Activated T-cell treated with anti-CD3 and anti-CD28 coated beads for 24 hours (primary cell): Measurements from ENCODE around the gene FAM90A26.
"Not testable (repeated sequence)": the region's sequence is repeated elsewhere in the genome, so short reads cannot be mapped to it uniquely, and the experiment has no call there.

Experiments used
- DNase-seq: peaks from one replicate; pipeline ENCODE4 v3.0.0-alpha.2; 2020; ENCODE audit warnings: low read depth

Gene FAM90A26

DNA sequence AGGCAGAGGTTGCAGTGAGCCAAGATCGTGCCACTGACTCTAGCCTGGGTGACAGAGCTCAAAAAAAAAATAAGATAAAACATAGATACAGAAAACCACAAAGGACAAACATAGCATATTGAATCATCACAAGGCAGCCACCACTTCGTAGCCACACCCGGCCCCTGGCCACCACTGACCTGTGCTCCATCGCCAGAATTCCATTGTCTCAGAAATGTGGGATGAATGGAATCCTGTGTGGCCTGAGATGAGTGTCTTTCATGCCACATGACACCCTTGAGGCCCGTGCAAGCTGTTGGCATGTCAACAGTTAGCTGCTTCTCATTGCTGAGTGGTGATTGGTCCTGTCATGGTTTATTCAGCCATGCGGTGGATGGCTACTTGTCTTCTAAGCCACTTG lies 10.2 kb upstream of the FAM90A26 start:
- not testable (repeated sequence) for DNase-seq

DNA sequence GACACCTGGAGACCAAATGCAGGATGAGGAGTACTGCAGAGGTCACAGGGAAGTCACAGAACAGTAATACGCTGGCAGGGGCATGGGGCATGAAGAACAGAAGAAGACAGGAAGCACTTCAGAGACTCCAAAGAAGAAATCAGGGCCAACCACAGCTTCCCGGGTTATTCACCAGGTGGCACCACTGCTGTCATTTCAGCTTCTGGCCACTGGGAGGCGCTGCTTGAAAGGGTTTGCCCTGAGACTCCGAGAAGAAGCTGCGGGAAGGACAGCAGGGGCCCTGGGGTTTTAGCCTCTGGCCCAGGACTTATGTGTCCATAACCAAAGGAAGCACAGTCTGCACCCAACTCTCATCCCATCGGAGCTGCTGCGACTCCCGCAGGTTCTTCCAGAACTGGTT lies 4.2 kb upstream of the FAM90A26 start:
- DNase-seq = not testable (repeated sequence)

- not testable (repeated sequence) for DNase-seq
Observed at GRCh38 chr4:9210357-9210756, 40.1 kb downstream of the FAM90A26 start, which contains the start of gene USP17L10. Gene USP17L10, plus strand, starts transcription at chr4:9210657. Its CDS starts 0 bp downstream, at chr4:9210657.

DNA sequence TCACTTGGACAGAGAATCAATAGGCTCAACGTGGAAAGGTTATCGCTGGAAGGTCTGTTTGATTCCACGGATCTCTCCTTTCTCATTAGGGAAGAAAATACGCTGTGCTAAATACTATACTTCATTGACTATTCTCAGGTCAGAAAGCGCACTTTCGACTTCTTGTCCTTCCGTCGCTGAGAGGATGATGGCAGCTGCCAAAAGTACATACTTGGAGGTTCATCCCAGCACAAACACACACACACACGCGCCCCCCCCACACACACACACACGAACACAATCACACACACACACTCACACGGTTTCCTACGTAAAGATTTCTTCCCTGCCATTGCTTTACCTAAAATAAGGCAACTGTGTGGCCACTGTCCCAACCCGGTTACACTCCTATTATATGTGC lies 44.5 kb downstream of the FAM90A26 start:
- not testable (repeated sequence) for DNase-seq

DNA sequence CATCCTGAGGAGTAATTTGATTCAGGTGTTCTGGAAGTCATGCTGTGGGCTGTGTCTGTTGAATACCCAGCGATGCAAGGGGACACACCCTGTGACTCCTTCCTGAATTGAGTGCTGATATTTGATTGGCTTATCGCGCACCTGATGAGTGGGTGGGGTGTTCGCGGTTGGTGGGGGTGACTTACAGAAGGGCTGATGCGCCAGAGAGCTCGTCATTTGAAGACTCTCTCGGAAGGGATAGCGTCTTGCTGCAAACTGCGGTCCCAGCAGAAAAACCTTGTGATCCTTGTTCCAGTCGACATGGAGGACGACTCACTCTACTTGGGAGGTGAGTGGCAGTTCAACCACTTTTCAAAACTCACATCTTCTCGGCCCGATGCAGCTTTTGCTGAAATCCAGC lies 44.9 kb downstream of the FAM90A26 start, which contains the start of gene USP17L11:
USP17L11 (plus strand) TSS at position 301 of the 400 bp plus-strand sequence; CDS start at position 301, 0 bp downstream.
- not testable (repeated sequence) for DNase-seq

DNA sequence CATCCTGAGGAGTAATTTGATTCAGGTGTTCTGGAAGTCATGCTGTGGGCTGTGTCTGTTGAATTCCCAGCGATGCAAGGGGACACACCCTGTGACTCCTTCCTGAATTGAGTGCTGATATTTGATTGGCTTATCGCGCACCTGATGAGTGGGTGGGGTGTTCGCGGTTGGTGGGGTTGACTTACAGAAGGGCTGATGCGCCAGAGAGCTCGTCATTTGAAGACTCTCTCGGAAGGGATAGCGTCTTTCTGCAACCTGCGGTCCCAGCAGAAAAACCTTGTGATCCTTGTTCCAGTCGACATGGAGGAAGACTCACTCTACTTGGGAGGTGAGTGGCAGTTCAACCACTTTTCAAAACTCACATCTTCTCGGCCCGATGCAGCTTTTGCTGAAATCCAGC lies 49.6 kb downstream of the FAM90A26 start, which contains the start of gene USP17L12:
USP17L12 (plus strand) TSS at position 301 of the 400 bp plus-strand sequence; CDS start at position 301, 0 bp downstream.
- DNase-seq = not testable (repeated sequence)

GRCh38 chr4:9224596-9224995 lies 54.4 kb downstream of the FAM90A26 start, which contains the start of gene USP17L13:
Gene USP17L13, plus strand, starts transcription at chr4:9224896. Its CDS starts 0 bp downstream, at chr4:9224896.
- DNase-seq = not testable (repeated sequence)
